Measurements from ENCODE around the gene RCCD1.
A peak's percentile ranks its signal among the peaks of the same experiment; 100 is the strongest.
"Not testable (repeated sequence)": the region's sequence is repeated elsewhere in the genome, so short reads cannot be mapped to it uniquely, and the experiment has no call there.

The RCCD1 gene

GRCh38 chr15:90918034-90918788 lies 36.5 kb upstream of the RCCD1 start:
- no peak for DNase-seq (ENCODE audit: low spot score)

GRCh38 chr15:90918835-90919234 lies 35.8 kb upstream of the RCCD1 start:
- DNase-seq (ENCODE audit: low spot score): no peak

- DNase-seq (ENCODE audit: low spot score): no peak
Observed at GRCh38 chr15:90921887-90922286, 32.8 kb upstream of the RCCD1 start.

- not testable (repeated sequence) for DNase-seq (ENCODE audit: low spot score)
Observed at GRCh38 chr15:90922712-90923322, 31.9 kb upstream of the RCCD1 start.

GRCh38 chr15:90924375-90924774 lies 30.3 kb upstream of the RCCD1 start:
- DNase-seq (ENCODE audit: low spot score): no peak

GRCh38 chr15:90926766-90927165 lies 27.9 kb upstream of the RCCD1 start:
- not testable (repeated sequence) for DNase-seq (ENCODE audit: low spot score)

- DNase-seq (ENCODE audit: low spot score): not testable (repeated sequence)
Observed at GRCh38 chr15:90928106-90928505, 26.6 kb upstream of the RCCD1 start.

- no peak for DNase-seq (ENCODE audit: low spot score)
Observed at GRCh38 chr15:90929246-90930019, 25.3 kb upstream of the RCCD1 start.

- no peak for DNase-seq (ENCODE audit: low spot score)
Observed at GRCh38 chr15:90930861-90931574, 23.7 kb upstream of the RCCD1 start.

GRCh38 chr15:90931575-90931827 lies 23.2 kb upstream of the RCCD1 start:
- DNase-seq (ENCODE audit: low spot score): no peak

GRCh38 chr15:90931828-90932659 lies 22.6 kb upstream of the RCCD1 start, which contains the start of gene HDDC3:
HDDC3 (minus strand) TSS chr15:90932549; CDS start chr15:90932540, 9 bp downstream.
- peak; percentile 88 for DNase-seq (ENCODE audit: low spot score)

GRCh38 chr15:90932660-90932991 lies 22.1 kb upstream of the RCCD1 start:
- DNase-seq (ENCODE audit: low spot score): no peak

GRCh38 chr15:90933301-90933700 lies 21.4 kb upstream of the RCCD1 start:
- no peak for DNase-seq (ENCODE audit: low spot score)

- peak; percentile 89 for DNase-seq (ENCODE audit: low spot score)
Observed at GRCh38 chr15:90934256-90934948, 20.3 kb upstream of the RCCD1 start.

- peak; percentile 94 for DNase-seq (ENCODE audit: low spot score)
Observed at GRCh38 chr15:90934949-90935751, 19.5 kb upstream of the RCCD1 start, which contains the start of gene UNC45A. UNC45A (plus strand) TSS chr15:90935285; CDS start chr15:90935325, 40 bp downstream.

- no peak for DNase-seq (ENCODE audit: low spot score)
Observed at GRCh38 chr15:90936823-90937222, 17.9 kb upstream of the RCCD1 start.

- no peak for DNase-seq (ENCODE audit: low spot score)
Observed at GRCh38 chr15:90938261-90938660, 16.4 kb upstream of the RCCD1 start.

- DNase-seq (ENCODE audit: low spot score): no peak
Observed at GRCh38 chr15:90939756-90940155, 14.9 kb upstream of the RCCD1 start.

GRCh38 chr15:90941038-90941437 lies 13.6 kb upstream of the RCCD1 start:
- DNase-seq (ENCODE audit: low spot score): no peak

Measured in kidney tubule cell (primary cell).